WI38 (cell line): Measurements from ENCODE around the gene SNRNP40.

Experiments
- H3K4me3 ChIP-seq: 2 replicates; pipeline ENCODE4 v1.5.1; 2011; ENCODE audit warnings: low read depth, mild to moderate bottlenecking, control low read depth, low read length
- TF ChIP-seq, protein P1 (sequence below): IDR thresholded peaks from 2 replicates; pipeline ENCODE4 v1.5.1; 2012; ENCODE audit warnings: low read depth, mild to moderate bottlenecking, control low read depth, low read length

SNRNP40 gene

DNA sequence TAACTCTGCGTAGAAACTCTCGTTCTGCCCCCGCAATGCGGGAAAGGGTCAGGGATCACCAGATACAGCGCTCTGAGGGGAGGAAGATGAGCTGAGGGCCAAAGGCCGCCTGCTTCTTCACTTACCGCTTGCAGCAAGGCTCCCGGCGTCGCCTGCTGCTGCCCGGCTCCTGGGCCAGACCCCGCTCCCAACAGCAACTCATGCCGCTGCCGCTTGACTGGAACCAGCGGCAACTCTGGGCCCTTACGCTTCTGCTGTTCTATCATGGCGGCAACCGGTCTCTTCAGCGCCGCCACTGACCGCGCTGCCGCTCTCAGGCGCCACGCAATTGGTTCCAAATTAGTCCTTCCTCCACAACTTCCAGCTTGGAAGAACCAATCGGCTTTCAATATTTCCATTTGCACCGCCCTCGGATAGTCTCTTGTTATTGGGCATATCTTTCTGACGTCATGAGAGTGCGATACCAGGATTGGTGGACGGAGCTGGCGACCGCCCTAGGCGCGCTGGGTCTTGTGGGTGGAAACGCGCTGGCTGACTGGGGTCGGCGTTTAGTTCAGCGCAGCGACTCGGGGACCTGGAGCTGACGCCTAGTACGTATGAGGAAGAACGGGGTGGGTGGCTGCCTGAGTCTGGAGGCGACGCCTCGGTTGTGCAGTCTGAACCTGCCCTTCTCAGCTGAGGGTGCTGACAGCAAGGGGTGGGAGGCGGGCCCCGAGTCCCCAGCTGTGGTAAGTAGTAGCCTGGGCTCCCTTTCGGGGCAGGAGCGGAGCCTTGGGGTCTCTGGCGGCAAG is at the start of gene SNRNP40, which contains the start of gene ZCCHC17:
Gene SNRNP40 (minus strand): TSS at position 303 of the 791 bp plus-strand sequence. CDS start 37 bp downstream, at position 266.
Gene ZCCHC17 (plus strand): TSS at position 547 of the 791 bp plus-strand sequence. CDS start 13,067 bp downstream, outside the sequence.
- TF ChIP-seq, protein P1, sequence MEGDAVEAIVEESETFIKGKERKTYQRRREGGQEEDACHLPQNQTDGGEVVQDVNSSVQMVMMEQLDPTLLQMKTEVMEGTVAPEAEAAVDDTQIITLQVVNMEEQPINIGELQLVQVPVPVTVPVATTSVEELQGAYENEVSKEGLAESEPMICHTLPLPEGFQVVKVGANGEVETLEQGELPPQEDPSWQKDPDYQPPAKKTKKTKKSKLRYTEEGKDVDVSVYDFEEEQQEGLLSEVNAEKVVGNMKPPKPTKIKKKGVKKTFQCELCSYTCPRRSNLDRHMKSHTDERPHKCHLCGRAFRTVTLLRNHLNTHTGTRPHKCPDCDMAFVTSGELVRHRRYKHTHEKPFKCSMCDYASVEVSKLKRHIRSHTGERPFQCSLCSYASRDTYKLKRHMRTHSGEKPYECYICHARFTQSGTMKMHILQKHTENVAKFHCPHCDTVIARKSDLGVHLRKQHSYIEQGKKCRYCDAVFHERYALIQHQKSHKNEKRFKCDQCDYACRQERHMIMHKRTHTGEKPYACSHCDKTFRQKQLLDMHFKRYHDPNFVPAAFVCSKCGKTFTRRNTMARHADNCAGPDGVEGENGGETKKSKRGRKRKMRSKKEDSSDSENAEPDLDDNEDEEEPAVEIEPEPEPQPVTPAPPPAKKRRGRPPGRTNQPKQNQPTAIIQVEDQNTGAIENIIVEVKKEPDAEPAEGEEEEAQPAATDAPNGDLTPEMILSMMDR = no peak
- H3K4me3 ChIP-seq = peak within 1 kb of the TSS; percentile 97

DNA sequence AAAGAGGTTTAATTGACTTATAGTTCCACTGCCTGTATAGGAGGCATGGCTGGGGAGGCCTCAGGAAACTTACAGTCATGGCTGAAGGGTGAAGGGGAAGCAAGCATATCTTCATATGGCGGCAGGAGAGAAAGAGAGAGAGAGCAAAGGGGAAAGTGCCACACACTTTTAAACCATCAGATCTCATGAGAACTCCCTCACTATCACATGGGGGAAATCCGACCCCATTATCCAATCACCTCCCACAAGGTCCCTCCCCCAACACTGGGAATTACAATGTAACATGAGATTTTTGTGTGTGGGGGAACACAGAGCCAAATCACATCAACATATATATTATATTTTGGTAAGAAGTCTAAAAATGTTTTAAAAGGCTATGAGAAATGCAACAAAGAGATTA is 49.0 kb upstream of the SNRNP40 start:
- TF ChIP-seq, protein P1 = no peak
- no peak overlapping the region for H3K4me3 ChIP-seq

DNA sequence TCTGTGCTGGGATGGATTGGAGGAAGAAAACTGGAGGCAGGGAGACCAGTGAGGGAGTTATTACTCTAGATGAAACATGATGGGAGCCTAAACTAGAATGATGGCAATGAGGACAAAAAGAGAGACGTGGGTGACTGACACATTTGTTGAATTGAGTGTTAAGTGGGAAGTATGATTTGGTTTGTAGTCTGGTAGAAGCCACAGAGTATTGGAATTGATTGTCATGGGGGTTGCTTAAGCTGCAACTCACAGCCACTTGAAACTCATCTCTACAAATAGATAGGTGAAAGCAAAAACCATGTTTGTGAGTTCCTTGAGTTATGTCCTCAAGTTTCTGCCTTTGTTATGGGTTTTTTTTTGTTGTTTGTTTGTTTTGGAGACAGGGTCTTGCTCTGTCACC is 47.9 kb upstream of the SNRNP40 start:
- no peak overlapping the region for H3K4me3 ChIP-seq
- TF ChIP-seq, protein P1 = no peak

DNA sequence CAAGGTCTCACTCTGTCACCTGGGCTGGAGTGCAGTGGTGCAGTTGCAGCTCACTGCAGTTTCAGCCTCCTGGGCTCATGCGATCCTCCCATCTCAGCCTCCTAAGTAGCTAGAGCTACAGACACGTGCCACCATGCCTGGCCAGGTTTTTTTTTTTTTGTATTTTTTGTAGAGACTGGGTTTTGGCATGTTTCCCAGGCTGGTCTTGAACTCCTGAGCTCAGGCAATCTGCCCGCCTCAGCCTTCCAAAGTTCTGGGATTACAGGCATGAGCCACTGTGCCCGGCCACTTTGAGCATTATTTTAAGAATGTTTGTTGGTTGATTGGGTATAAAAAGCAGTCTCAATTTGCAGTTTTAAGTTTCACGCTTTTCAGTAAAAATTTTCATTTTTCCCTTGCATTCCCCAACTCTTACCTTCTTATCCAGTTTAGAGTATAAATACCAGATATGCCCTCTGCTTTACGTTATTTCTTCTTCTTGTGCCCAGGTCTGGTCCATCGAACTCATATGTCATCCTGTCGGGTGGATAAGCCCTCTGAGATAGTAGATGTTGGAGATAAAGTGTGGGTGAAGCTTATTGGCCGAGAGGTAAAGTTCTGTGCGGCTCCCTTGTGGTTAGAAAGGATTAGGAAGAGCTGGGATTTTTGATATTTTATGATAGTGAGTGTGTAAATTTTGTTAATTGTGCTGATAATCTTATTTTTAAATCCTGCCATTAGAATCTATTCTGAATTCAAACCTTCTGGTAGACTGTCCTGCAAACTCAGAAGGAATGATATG is 40.3 kb upstream of the SNRNP40 start:
- H3K4me3 ChIP-seq = no peak overlapping the region
- TF ChIP-seq, protein P1 = no peak

DNA sequence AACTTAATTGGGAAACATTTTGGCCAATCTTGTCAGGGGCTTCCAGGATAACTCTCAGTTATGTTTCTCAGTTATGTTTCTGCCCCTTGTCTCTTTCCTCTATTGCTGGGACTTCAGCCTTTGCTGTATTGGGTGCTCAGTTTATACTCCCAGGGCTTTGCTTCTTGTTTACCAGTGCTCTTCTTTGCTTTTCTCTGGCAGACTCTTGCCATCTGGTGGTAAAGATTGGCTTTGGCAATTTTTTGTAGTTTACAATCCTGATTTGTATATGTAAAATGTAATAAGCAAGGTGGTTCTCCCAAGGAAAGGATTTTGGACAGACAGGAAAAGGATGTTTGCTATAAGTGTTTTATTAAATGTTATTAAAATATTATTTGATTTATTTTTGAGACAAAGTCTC is 38.4 kb upstream of the SNRNP40 start:
- no peak overlapping the region for H3K4me3 ChIP-seq
- TF ChIP-seq, protein P1 = peak; percentile 36; the same call in 1 of the 2 replicates

DNA sequence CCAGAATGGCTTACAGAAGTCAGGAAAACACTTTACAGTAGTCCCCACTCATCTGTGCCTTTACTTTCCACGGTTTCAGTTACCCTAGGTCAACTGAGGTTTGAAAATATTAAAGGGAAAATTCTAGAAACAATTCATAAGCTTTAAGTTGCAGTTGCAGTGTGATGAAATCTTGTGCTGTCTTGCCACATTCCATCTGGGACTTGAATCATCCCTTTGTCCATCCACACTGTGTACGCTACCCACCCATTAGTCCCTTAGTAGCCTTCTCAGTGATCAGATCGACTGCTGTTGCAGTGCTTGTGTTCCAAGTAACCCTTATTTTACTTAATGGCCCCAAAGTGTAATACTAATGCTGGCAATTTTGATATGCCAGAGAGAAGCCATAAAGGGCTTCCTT is 30.8 kb upstream of the SNRNP40 start:
- TF ChIP-seq, protein P1 = no peak
- H3K4me3 ChIP-seq = no peak overlapping the region

DNA sequence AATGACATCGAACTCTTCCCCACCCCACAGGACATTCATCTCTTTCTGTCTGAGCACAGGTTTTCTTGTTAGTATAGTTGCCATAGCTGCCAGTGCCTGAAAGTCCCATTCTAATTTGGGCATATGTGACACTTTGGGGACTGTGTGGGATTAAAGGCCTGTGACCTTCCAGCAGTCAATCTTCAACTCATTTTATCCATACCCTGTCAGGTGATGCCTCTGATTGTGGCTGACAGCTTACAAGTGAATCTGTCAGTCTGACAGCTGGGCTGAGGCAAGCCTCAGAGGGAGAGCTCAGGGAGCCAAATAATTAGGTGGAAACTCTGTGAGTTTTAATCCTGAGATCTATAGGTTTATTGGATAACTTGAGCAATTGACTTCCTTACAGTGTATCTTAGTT is 29.9 kb upstream of the SNRNP40 start:
- H3K4me3 ChIP-seq = no peak overlapping the region
- TF ChIP-seq, protein P1 = no peak
